Nephron (organoid): ENCODE results near the gene CPLX4.

Source experiments
- H3K27ac Mint-ChIP-seq, 3 experiments: 2 replicates each; pipeline ENCODE4 v1.8.0; 2020; ENCODE audit warnings: mixed read lengths in 3 of 3, mild to moderate bottlenecking in 2 of 3, moderate library complexity in 1 of 3
- H3K27me3 Mint-ChIP-seq: 2 replicates; pipeline ENCODE4 v1.8.0; 2021; ENCODE audit warnings: low read depth, mild to moderate bottlenecking, moderate library complexity, mixed read lengths
- H3K36me3 Mint-ChIP-seq: 2 replicates; pipeline ENCODE4 v1.8.0; 2020; ENCODE audit warnings: low read depth, mixed read lengths
- H3K4me1 Mint-ChIP-seq: 2 replicates; pipeline ENCODE4 v1.8.0; 2020; ENCODE audit warnings: mixed read lengths
- H3K4me3 Mint-ChIP-seq, 3 experiments: 2 replicates each; pipeline ENCODE4 v1.8.0; 2020; ENCODE audit warnings: mild to moderate bottlenecking in 3 of 3, mixed read lengths in 3 of 3, moderate library complexity in 2 of 3
- H3K9me3 Mint-ChIP-seq: 2 replicates; pipeline ENCODE4 v1.8.0; 2020; ENCODE audit warnings: mixed read lengths
- TF ChIP-seq, protein P1 (sequence below), 3 experiments: fragments of 200-600 bp; sonication (generic); IDR thresholded peaks; one replicate each; pipeline ENCODE4 v1.5.0; 2021; ENCODE audit warnings: antibody characterized with exemption in 3 of 3; ENCODE audit not compliant: unreplicated experiment in 3 of 3

Gene CPLX4

DNA sequence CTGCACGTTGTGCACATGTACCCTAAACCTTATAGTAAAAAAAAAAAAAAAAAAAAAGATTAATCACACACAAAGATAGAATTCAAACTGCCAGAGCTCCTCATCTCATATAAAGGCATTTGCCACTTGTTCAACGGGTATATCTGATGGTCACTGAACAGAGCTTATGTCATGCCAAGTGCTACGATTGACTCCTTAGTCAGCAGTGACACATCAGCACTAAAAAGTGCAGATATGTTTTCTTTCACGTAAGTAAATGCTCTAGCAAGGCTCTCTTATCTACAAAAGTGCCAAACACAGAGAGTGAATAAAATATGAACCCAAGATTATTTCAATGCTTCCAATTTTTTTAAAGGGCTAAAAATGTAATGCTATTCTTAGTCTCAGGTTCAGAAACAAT, 39.5 kb upstream of the CPLX4 start:
- Mint-ChIP-seq H3K4me3 (peak overlapping the region; percentile 94 to 100 (median 98)), H3K9me3 (no peaks in the 10 kb centered on the region), H3K4me1 (peaks cover 26% of the 10 kb centered on the region), H3K27me3 (no peaks in the 10 kb centered on the region), H3K36me3 (peaks cover 17% of the 10 kb centered on the region), H3K27ac (peak overlapping the region; percentile 93 to 97 (median 97))
- TF ChIP-seq, protein P1, sequence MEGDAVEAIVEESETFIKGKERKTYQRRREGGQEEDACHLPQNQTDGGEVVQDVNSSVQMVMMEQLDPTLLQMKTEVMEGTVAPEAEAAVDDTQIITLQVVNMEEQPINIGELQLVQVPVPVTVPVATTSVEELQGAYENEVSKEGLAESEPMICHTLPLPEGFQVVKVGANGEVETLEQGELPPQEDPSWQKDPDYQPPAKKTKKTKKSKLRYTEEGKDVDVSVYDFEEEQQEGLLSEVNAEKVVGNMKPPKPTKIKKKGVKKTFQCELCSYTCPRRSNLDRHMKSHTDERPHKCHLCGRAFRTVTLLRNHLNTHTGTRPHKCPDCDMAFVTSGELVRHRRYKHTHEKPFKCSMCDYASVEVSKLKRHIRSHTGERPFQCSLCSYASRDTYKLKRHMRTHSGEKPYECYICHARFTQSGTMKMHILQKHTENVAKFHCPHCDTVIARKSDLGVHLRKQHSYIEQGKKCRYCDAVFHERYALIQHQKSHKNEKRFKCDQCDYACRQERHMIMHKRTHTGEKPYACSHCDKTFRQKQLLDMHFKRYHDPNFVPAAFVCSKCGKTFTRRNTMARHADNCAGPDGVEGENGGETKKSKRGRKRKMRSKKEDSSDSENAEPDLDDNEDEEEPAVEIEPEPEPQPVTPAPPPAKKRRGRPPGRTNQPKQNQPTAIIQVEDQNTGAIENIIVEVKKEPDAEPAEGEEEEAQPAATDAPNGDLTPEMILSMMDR (IDR thresholded peaks at IDR 0.05; ENCODE audit: unreplicated experiment in 3 of 3) = no peak

DNA sequence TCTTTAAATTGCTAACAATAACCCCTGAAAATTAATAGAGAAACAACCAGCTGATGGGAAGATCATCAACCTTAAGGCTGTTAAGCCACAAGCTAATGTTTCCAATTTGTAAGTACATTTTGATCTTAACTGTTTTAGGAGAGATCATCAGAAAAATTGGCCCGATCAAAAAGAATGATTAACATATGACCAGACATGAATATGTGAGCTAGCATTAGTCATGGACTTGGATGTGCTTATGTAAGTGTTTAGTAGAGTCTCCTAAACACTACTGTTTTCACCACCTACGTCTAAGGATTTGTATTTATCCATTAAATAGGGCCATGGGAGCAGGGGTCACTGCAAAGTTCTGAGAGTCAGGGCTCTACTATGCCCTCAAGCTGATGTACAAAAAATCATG, 36.3 kb upstream of the CPLX4 start:
- Mint-ChIP-seq H3K27me3 (no peaks in the 10 kb centered on the region), H3K9me3 (no peaks in the 10 kb centered on the region), H3K27ac (no peak overlapping the region), H3K4me1 (peaks cover 26% of the 10 kb centered on the region), H3K4me3 (no peak overlapping the region), H3K36me3 (peaks cover 43% of the 10 kb centered on the region)
- TF ChIP-seq, protein P1 (IDR thresholded peaks at IDR 0.05; ENCODE audit: unreplicated experiment in 3 of 3) = no peak

DNA sequence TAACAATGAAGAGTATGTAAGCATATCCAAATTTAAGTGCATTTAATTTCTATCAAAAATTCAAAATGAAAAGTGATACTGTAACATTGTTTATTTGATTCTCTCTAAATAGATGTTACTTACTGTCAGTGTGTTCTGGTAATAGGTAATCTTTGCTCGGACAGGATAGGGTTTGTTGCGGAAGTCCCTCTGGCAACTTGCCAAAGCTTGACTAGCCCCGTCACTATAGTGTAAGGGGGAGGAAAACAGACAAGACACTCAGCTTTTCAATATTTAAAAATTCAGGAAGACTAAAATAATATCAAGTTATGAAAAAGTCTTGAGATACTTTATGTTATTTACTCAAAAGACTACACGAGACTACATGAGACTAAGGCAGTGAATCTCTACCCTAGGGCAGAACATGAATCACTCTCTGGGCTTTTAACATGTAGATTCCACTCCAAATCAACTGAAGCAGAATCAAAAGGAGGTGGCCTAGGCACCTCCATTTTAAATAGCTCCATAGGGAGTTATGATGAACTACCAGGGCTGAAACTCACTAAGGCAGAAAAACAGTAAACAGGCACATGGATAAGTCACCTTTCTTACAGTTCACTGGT, 34.7 kb upstream of the CPLX4 start:
- Mint-ChIP-seq H3K36me3 (peaks cover 58% of the 10 kb centered on the region), H3K9me3 (no peaks in the 10 kb centered on the region), H3K27me3 (no peaks in the 10 kb centered on the region), H3K27ac (peak overlapping the region in 1 of 3 experiments; percentile 29), H3K4me1 (peaks cover 26% of the 10 kb centered on the region), H3K4me3 (no peak overlapping the region)
- TF ChIP-seq, protein P1 (IDR thresholded peaks at IDR 0.05; ENCODE audit: unreplicated experiment in 3 of 3) = no peak

DNA sequence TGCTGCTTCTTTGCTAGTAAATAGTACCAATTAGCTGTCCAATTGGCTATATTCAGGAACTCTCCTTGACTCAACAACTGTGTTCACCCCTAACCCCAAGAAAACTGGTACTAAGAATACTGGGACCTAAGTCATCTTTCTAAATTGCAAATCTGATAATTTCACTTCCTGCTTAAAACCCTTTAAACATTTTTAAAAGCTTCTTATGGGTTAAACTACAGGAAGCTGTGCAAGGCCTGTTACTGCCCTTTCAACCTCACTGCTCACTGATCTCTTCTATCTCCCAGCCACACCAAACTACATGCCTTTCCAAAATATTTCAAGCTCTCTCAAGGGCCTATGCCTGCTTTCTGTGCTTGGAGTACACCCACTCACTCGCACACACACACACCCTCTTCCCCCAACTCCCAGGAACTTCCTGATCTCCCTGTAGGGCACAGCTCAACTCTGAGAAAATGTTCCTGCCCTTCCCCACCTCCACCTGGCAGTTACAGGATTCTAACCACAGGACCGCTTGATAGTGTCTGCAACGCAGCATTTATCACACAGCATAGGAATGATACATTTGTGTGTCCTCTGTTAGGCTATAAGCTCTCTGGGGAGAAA, 33.9 kb upstream of the CPLX4 start:
- H3K4me3 Mint-ChIP-seq = no peak overlapping the region
- TF ChIP-seq, protein P1 (IDR thresholded peaks at IDR 0.05; ENCODE audit: unreplicated experiment in 3 of 3) = no peak
- peaks cover 19% of the 10 kb centered on the region for H3K4me1 Mint-ChIP-seq
- H3K27me3 Mint-ChIP-seq = no peaks in the 10 kb centered on the region
- H3K9me3 Mint-ChIP-seq = no peaks in the 10 kb centered on the region
- H3K36me3 Mint-ChIP-seq = peaks cover 65% of the 10 kb centered on the region
- no peak overlapping the region for H3K27ac Mint-ChIP-seq

DNA sequence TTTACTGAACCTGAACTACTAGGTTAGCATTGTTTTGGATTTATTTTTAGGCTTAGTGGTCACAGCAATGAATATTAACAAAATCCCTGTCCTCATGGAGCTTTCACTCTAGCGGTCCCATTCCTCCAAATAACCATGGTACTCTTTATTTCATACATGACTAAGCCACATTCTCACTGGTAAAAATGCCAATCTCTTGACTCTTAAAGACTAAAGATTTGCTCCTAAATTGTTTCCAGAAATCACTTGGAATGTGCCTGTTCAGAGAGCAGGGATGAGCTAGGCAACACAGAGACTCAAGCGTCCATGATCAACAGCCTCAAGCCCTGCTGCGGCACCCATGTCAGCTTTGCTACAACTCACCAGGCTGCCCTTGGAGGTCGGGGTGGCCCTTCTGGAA, 27.1 kb upstream of the CPLX4 start:
- Mint-ChIP-seq H3K27ac (no peak overlapping the region), H3K27me3 (no peaks in the 10 kb centered on the region), H3K4me1 (no peaks in the 10 kb centered on the region), H3K36me3 (peaks cover 87% of the 10 kb centered on the region), H3K4me3 (no peak overlapping the region), H3K9me3 (peaks cover 47% of the 10 kb centered on the region)
- TF ChIP-seq, protein P1 (IDR thresholded peaks at IDR 0.05; ENCODE audit: unreplicated experiment in 3 of 3) = no peak

DNA sequence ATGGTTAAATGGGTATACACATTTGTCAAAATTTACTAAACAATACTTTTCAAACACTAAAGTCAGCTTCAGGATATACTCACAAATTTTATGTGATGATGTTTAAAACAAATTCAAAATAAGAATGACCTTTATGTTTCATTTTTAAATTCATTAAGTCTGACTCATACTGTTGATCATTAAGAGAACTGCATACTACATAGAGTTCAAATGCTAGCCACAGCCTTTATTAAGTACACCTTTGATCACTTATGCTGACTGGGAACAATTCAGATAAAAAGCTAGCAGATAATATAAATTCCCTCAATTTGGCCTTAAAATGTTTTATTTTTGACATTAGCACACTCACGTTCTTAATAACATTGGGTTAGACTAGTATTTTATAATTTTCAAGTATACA, 26.5 kb upstream of the CPLX4 start:
- Mint-ChIP-seq H3K27me3 (no peaks in the 10 kb centered on the region), H3K4me3 (no peak overlapping the region)

More for the DNA sequence above, 26.5 kb upstream of the CPLX4 start:
- Mint-ChIP-seq H3K27ac (no peak overlapping the region), H3K36me3 (peaks cover 93% of the 10 kb centered on the region), H3K9me3 (peaks cover 49% of the 10 kb centered on the region), H3K4me1 (no peaks in the 10 kb centered on the region)
- TF ChIP-seq, protein P1 (IDR thresholded peaks at IDR 0.05; ENCODE audit: unreplicated experiment in 3 of 3) = no peak
